ENCODE measurements around the gene RABL6. TPM values are rescaled to one million over a fixed set of nuclear protein-coding genes. Genes with fewer than 3 reads are reported as not detected.

RABL6 gene
- total RNA-seq, 2 donors from 2014 or later = 126 to 163 TPM

- peak; percentile 56 for DNase-seq
- intact Hi-C loops (cut with DNase I) = loop anchor here (10.0 kb wide), 1 partner anchor 52 kb away; the partner anchor contains the start of genes AJM1 and PHPT1
- no peaks in the 10 kb centered on the region for H3K36me3 ChIP-seq
- no peaks in the 10 kb centered on the region for H3K27me3 ChIP-seq
- H3K27ac ChIP-seq = peak overlapping the region; percentile 90
- H3K9me3 ChIP-seq = no peaks in the 10 kb centered on the region
- peaks cover 20% of the 10 kb centered on the region for H3K4me1 ChIP-seq
- no peak for TF ChIP-seq CTCF (IDR thresholded peaks at IDR 0.05)
- H3K4me3 ChIP-seq = peak overlapping the region; percentile 66
- H3K9ac ChIP-seq (ENCODE audit: low read depth in 2 of 2, low read length in 2 of 2) = peak overlapping the region; percentile 94 to 96
These were observed 15.2 kb upstream of the RABL6 start for GRCh38 chr9:136792321-136793085.

GRCh38 chr9:136793086-136793946 is 14.4 kb upstream of the RABL6 start:
- Histone ChIP-seq H3K9ac (ENCODE audit: low read depth in 2 of 2, low read length in 2 of 2) (peak overlapping the region in 1 of 2 donors; percentile 94), H3K4me3 (no peak overlapping the region), H3K36me3 (no peaks in the 10 kb centered on the region), H3K4me1 (peaks cover 20% of the 10 kb centered on the region), H3K9me3 (no peaks in the 10 kb centered on the region), H3K27ac (peak overlapping the region; percentile 90), H3K27me3 (no peaks in the 10 kb centered on the region)
- intact Hi-C loops (cut with DNase I) = loop anchor here (10.0 kb wide), 1 partner anchor 51 kb away; the partner anchor contains the start of genes AJM1 and PHPT1
- DNase-seq = peak; percentile 54
- no peak for TF ChIP-seq CTCF (IDR thresholded peaks at IDR 0.05)

GRCh38 chr9:136794281-136794999 is 13.3 kb upstream of the RABL6 start:
- no peak for DNase-seq
- intact Hi-C loops (cut with DNase I) = loop anchor here (10.0 kb wide), 1 partner anchor 50 kb away; the partner anchor contains the start of genes AJM1 and PHPT1
- Histone ChIP-seq H3K4me1 (peaks cover 26% of the 10 kb centered on the region), H3K27ac (peak overlapping the region; percentile 90), H3K36me3 (no peaks in the 10 kb centered on the region), H3K9ac (ENCODE audit: low read depth in 2 of 2, low read length in 2 of 2) (peak overlapping the region in 1 of 2 donors; percentile 1), H3K27me3 (no peaks in the 10 kb centered on the region), H3K4me3 (no peak overlapping the region), H3K9me3 (no peaks in the 10 kb centered on the region)
- TF ChIP-seq CTCF (IDR thresholded peaks at IDR 0.05) = no peak

- Histone ChIP-seq H3K36me3 (no peaks in the 10 kb centered on the region), H3K4me1 (peaks cover 24% of the 10 kb centered on the region), H3K9ac (ENCODE audit: low read depth in 2 of 2, low read length in 2 of 2) (peak overlapping the region in 1 of 2 donors; percentile 1), H3K27me3 (no peaks in the 10 kb centered on the region), H3K27ac (no peak overlapping the region), H3K9me3 (no peaks in the 10 kb centered on the region), H3K4me3 (no peak overlapping the region)
- no peak for DNase-seq
- no peak for TF ChIP-seq CTCF (IDR thresholded peaks at IDR 0.05)
- intact Hi-C loops (cut with DNase I) = loop anchor here (10.0 kb wide), 1 partner anchor 50 kb away; the partner anchor contains the start of genes AJM1 and PHPT1
These were observed 12.8 kb upstream of the RABL6 start for GRCh38 chr9:136795000-136795348.
